ENCODE measurements around the gene PCSK5. TPM values are rescaled to one million over a fixed set of nuclear protein-coding genes. Genes with fewer than 3 reads are reported as not detected.

Gene PCSK5
- total and polyA plus RNA-seq, 2 of the 8 experiments (the other 6 are each of a cell fraction or from before 2014, with no cell fraction given): 5.5 to 10.7 TPM

DNA sequence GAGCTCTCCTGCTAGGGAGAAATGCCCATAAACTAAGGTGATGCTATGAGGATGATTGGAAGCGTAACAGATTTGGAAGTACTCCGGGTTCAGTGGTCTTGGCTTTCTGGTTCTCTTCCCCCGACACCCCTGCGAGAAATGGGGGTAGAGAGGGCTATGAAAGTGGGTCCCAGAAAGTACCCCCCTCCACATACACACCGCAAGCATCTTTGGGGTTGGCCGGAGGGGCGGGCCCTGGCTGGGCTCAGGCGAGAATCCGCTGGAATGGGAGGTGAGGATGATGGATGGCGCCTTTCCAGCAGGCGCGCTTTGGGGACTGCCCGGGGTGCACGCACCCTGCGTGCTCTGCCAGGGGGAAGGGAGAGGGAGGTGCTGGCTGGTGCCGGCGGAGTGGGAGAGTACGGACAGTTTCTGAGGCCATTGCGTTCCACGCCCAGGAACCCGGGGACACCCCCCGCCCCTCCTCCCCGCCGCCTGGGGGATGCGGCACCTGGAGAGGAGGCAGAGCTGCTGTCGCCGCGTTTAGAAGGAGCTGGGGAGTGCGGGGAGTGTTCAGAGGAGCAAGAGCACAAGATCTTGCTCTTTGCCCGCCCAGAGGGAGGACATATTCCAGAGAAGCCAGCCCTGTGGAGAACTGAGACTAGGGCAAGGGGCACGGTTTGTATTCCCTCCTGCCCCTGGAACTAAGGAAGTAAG lies 1.9 kb downstream of the PCSK5 start:
- Histone ChIP-seq H3K18ac (ENCODE audit: extremely low read depth, low read length) (0 out of 2 replicates have a peak overlapping the region, but pooled peaks have one; percentile 38), H3K4me3 (ENCODE audit: extremely low read depth in 1 of 4, insufficient read depth in 2 of 4, low read depth in 3 of 4, low read length in 4 of 4) (peak overlapping the region; percentile 77 to 86 (median 82)), H3K9me3 (ENCODE audit: insufficient read depth in 2 of 2, low read depth in 1 of 2, low read length in 1 of 2) (no peaks in the 10 kb centered on the region), H4K5ac (ENCODE audit: insufficient read length, low read depth, low read length) (no peak overlapping the region), H3K79me2 (ENCODE audit: control insufficient read depth in 1 of 2, insufficient read depth in 2 of 2, low read length in 2 of 2) (peaks cover 3 to 55% of the 10 kb centered on the region in 2 experiments; a peak in 3 of 4 replicates), H2BK120ac (replicated peaks; ENCODE audit: low read depth, low read length) (no peak overlapping the region), H3K23me2 (ENCODE audit: low read depth, low read length) (peaks cover 22% of the 10 kb centered on the region), H4K8ac (ENCODE audit: extremely low read depth, insufficient read depth, low read length) (no peak overlapping the region), H3K27me3 (replicated peaks in 1 of 4; ENCODE audit: control insufficient read depth in 3 of 4, extremely low read depth in 1 of 4, insufficient read depth in 3 of 4, low read length in 3 of 4) (peaks cover 0 to 14% (median 5%) of the 10 kb centered on the region in 4 experiments; a peak in 4 of 7 replicates), H3K14ac (ENCODE audit: insufficient read length) (no peak overlapping the region), H4K20me1 (replicated peaks in 1 of 2; ENCODE audit: control insufficient read depth in 1 of 2, insufficient read depth in 2 of 2, low read length in 2 of 2) (no peaks in the 10 kb centered on the region), H2BK20ac (ENCODE audit: low read length) (no peak overlapping the region), H2AFZ (ENCODE audit: low read length) (0 out of 2 replicates have a peak overlapping the region, but pooled peaks have one; percentile 7), H2AK5ac (ENCODE audit: low read depth, low read length) (no peak overlapping the region), H3K4me1 (replicated peaks in 1 of 4; ENCODE audit: control insufficient read depth in 3 of 4, insufficient read depth in 4 of 4, low read length in 3 of 4) (peaks cover 4 to 20% (median 11%) of the 10 kb centered on the region in 4 experiments; a peak in 5 of 7 replicates), H3K4me2 (ENCODE audit: insufficient read depth in 1 of 2, low read depth in 2 of 2, low read length in 2 of 2) (peak overlapping the region; percentile 98), H3K4ac (replicated peaks; ENCODE audit: insufficient read length, low read depth, low read length) (no peak overlapping the region), H3K56ac (replicated peaks; ENCODE audit: insufficient read length, low read depth, low read length) (no peak overlapping the region), H3K36me3 (ENCODE audit: control insufficient read depth in 2 of 4, insufficient read depth in 4 of 4, low read length in 3 of 4) (no peaks in the 10 kb centered on the region), H2BK5ac (ENCODE audit: low read depth, low read length) (no peak overlapping the region), H2BK12ac (ENCODE audit: low read depth, low read length) (no peak overlapping the region), H3K23ac (ENCODE audit: insufficient read length) (no peak overlapping the region), H4K91ac (replicated peaks; ENCODE audit: insufficient read length, low read length) (no peak overlapping the region), H3K27ac (ENCODE audit: low read depth, low read length) (no peak overlapping the region), H2BK15ac (ENCODE audit: low read length) (no peak overlapping the region), H3K79me1 (ENCODE audit: low read depth, low read length) (no peaks in the 10 kb centered on the region; the same call in 1 of the 2 replicates), H3K9ac (replicated peaks in 1 of 4; ENCODE audit: extremely low read depth in 1 of 4, low read depth in 3 of 4, low read length in 3 of 4) (peak overlapping the region in 3 of 4 experiments; percentile 38 to 58 (median 39); a peak in 3 of 7 replicates)
- FAIRE-seq: no peak
- peak in 1 of 2 experiments; percentile 70 for DNase-seq (ENCODE audit: low read depth in 1 of 2, low spot score in 2 of 2)
- WGBS, 2 experiments (ENCODE audit: extremely low coverage in 1 of 2, insufficient coverage in 1 of 2, insufficient read length in 1 of 2, insufficient replicate concordance in 2 of 2, low coverage in 1 of 2, low lambda C conversion rate in 2 of 2, missing lambda C conversion rate in 1 of 2): 2% methylated on average over 21 of the region's 31 CpGs; no CpG with 5 or more reads in 1 of the 2 experiments
- POLR2A ChIA-PET (ENCODE audit: partially characterized antibody): interaction anchor here (1.0 to 2.3 kb wide), 3 partner anchors 12 to 46 kb away, joined by 3 to 8 read pairs (median 3); no protein-coding TSS in a partner anchor
- CTCF ChIA-PET (ENCODE audit: partially characterized antibody): interaction anchor here (1.0 to 1.4 kb wide), 3 partner anchors 12 to 83 kb away, joined by 3 read pairs; no protein-coding TSS in a partner anchor
- TF ChIP-seq JUN (IDR thresholded peaks at IDR 0.05; ENCODE audit: low read depth, low read length) (no peak), SP4 (IDR thresholded peaks at IDR 0.05; ENCODE audit: low read length) (no peak), SIRT6 (IDR thresholded peaks at IDR 0.05; ENCODE audit: low read length) (no peak), JUND (IDR thresholded peaks at IDR 0.05; ENCODE audit: low read length) (no peak), GTF2F1 (IDR thresholded peaks at IDR 0.05; ENCODE audit: borderline replicate concordance, low read depth, low read length) (no peak), EP300 (IDR thresholded peaks at IDR 0.05; ENCODE audit: borderline replicate concordance in 1 of 2, low read depth in 2 of 2, low read length in 2 of 2) (no peak), RBBP5 (IDR thresholded peaks at IDR 0.05; ENCODE audit: borderline replicate concordance, low read depth, low read length) (peak; percentile 74; the same call in 1 of the 2 replicates), BACH1 (IDR thresholded peaks at IDR 0.05; ENCODE audit: low read length) (no peak), SIX5 (IDR thresholded peaks at IDR 0.05; ENCODE audit: low read depth, low read length) (no peak), GABPA (IDR thresholded peaks at IDR 0.05; ENCODE audit: borderline replicate concordance, insufficient read depth, low read length) (no peak), RXRA (IDR thresholded peaks at IDR 0.05; ENCODE audit: insufficient read depth, low read depth, low read length) (no peak), POLR2AphosphoS5 (IDR thresholded peaks at IDR 0.05; ENCODE audit: low read depth, low read length) (no peak), POU5F1 (IDR thresholded peaks at IDR 0.05; ENCODE audit: low read depth, low read length) (no peak)
